Urinary bladder (tissue), 4 donors: ENCODE data around the gene NOS3. TPM values are rescaled to one million over a fixed set of nuclear protein-coding genes. Genes with fewer than 3 reads are reported as not detected.

ENCODE experiments used
- DNase-seq: peaks from one replicate; pipeline ENCODE4 v3.0.0-alpha.2; 2015; ENCODE audit errors: extremely low spot score
- H3K27ac ChIP-seq: one replicate; pipeline ENCODE4 v1.5.1; 2013; ENCODE audit warnings: low read depth, mild to moderate bottlenecking, moderate library complexity
- H3K36me3 ChIP-seq: one replicate; pipeline ENCODE4 v1.6.1; 2013; ENCODE audit warnings: mild to moderate bottlenecking, moderate library complexity; ENCODE audit not compliant: insufficient read depth
- H3K4me1 ChIP-seq: one replicate; pipeline ENCODE4 v1.6.1; 2013; ENCODE audit warnings: mild to moderate bottlenecking, moderate library complexity; ENCODE audit not compliant: insufficient read depth
- H3K4me3 ChIP-seq: one replicate; pipeline ENCODE4 v1.5.1; 2013; ENCODE audit warnings: low read depth, low read length
- WGBS: extraction: QIAGEN DNeasy Blood & Tissue Kit; methylation state at CpG from one replicate; pipeline ENCODE4 v1.1.7; 2013; 5-methylcytosine and 5-hydroxymethylcytosine counted together
- polyA plus RNA-seq: library from polyadenylated mRNA; stranded (reverse); fragments of 200-250 nt; gene quantifications from one replicate; pipeline ENCODE4 v1.2.3, GENCODE V29; 2013
- total RNA-seq: library from RNA; depleted of rRNA; stranded (reverse); fragments of >200 nt; gene quantifications from one replicate; pipeline ENCODE4 v1.2.3, GENCODE V29; 2014
- donor health status: healthy with polysubstance abuse.
- donor health status: healthy.

The NOS3 gene
- total and polyA plus RNA-seq, 2 donors: 6.0 to 15.8 TPM

- Histone ChIP-seq H3K4me3 (no peak overlapping the region), H3K27ac (no peak overlapping the region), H3K36me3 (no peaks in the 10 kb centered on the region), H3K4me1 (no peaks in the 10 kb centered on the region)
- no peak for DNase-seq
- WGBS: 53% methylated on average over 34 of the region's 34 CpGs
Observed at GRCh38 chr7:150947761-150948651, 42.8 kb upstream of the NOS3 start.

- Histone ChIP-seq H3K4me1 (no peaks in the 10 kb centered on the region), H3K4me3 (no peak overlapping the region), H3K27ac (no peak overlapping the region), H3K36me3 (no peaks in the 10 kb centered on the region)
- DNase-seq: no peak
- WGBS: 86% methylated on average over 15 of the region's 15 CpGs
Observed at GRCh38 chr7:150948791-150949251, 42.0 kb upstream of the NOS3 start.

GRCh38 chr7:150949564-150949963 lies 41.3 kb upstream of the NOS3 start:
- DNase-seq: no peak
- no peaks in the 10 kb centered on the region for H3K4me1 ChIP-seq
- no peak overlapping the region for H3K4me3 ChIP-seq
- 78% methylated on average over 4 of the region's 4 CpGs for WGBS
- no peak overlapping the region for H3K27ac ChIP-seq
- H3K36me3 ChIP-seq: no peaks in the 10 kb centered on the region

GRCh38 chr7:150949971-150950491 lies 40.8 kb upstream of the NOS3 start:
- WGBS: 86% methylated on average over 16 of the region's 16 CpGs
- no peak overlapping the region for H3K4me3 ChIP-seq
- no peak for DNase-seq
- no peaks in the 10 kb centered on the region for H3K36me3 ChIP-seq
- H3K27ac ChIP-seq: no peak overlapping the region
- no peaks in the 10 kb centered on the region for H3K4me1 ChIP-seq

- 95% methylated on average over 27 of the region's 27 CpGs for WGBS
- H3K4me1 ChIP-seq: no peaks in the 10 kb centered on the region
- H3K4me3 ChIP-seq: no peak overlapping the region
- no peaks in the 10 kb centered on the region for H3K36me3 ChIP-seq
- no peak overlapping the region for H3K27ac ChIP-seq
- DNase-seq: no peak
Observed at GRCh38 chr7:150950496-150951180, 40.2 kb upstream of the NOS3 start.

- H3K27ac ChIP-seq: no peak overlapping the region
- H3K4me3 ChIP-seq: no peak overlapping the region
- H3K4me1 ChIP-seq: no peaks in the 10 kb centered on the region
- 94% methylated on average over 16 of the region's 16 CpGs for WGBS
- H3K36me3 ChIP-seq: no peaks in the 10 kb centered on the region
- no peak for DNase-seq
Observed at GRCh38 chr7:150951181-150951520, 39.7 kb upstream of the NOS3 start.

GRCh38 chr7:150951521-150951920 lies 39.3 kb upstream of the NOS3 start:
- no peak for DNase-seq

GRCh38 chr7:150952331-150953050 lies 38.3 kb upstream of the NOS3 start:
- H3K4me3 ChIP-seq: no peak overlapping the region
- H3K27ac ChIP-seq: no peak overlapping the region
- H3K4me1 ChIP-seq: no peaks in the 10 kb centered on the region
- H3K36me3 ChIP-seq: no peaks in the 10 kb centered on the region
- no peak for DNase-seq
- 89% methylated on average over 33 of the region's 33 CpGs for WGBS

More at GRCh38 chr7:150951521-150951920, 39.3 kb upstream of the NOS3 start:
- no peak overlapping the region for H3K27ac ChIP-seq
- H3K4me1 ChIP-seq: no peaks in the 10 kb centered on the region
- 97% methylated on average over 28 of the region's 28 CpGs for WGBS
- no peak overlapping the region for H3K4me3 ChIP-seq
- no peaks in the 10 kb centered on the region for H3K36me3 ChIP-seq

GRCh38 chr7:150953061-150953997 lies 37.5 kb upstream of the NOS3 start:
- no peak for DNase-seq
- Histone ChIP-seq H3K4me3 (no peak overlapping the region), H3K36me3 (no peaks in the 10 kb centered on the region), H3K4me1 (no peaks in the 10 kb centered on the region), H3K27ac (no peak overlapping the region)
- 88% methylated on average over 17 of the region's 17 CpGs for WGBS

- no peak for DNase-seq
- WGBS: 77% methylated on average over 9 of the region's 9 CpGs
Observed at GRCh38 chr7:150954201-150954985, 36.4 kb upstream of the NOS3 start.

GRCh38 chr7:150954986-150955518 lies 35.8 kb upstream of the NOS3 start:
- no peaks in the 10 kb centered on the region for H3K36me3 ChIP-seq
- no peak for DNase-seq
- no peak overlapping the region for H3K4me3 ChIP-seq
- H3K27ac ChIP-seq: no peak overlapping the region
- H3K4me1 ChIP-seq: no peaks in the 10 kb centered on the region
- 52% methylated on average over 21 of the region's 21 CpGs for WGBS

More at GRCh38 chr7:150954201-150954985, 36.4 kb upstream of the NOS3 start:
- H3K27ac ChIP-seq: no peak overlapping the region
- H3K36me3 ChIP-seq: no peaks in the 10 kb centered on the region
- H3K4me1 ChIP-seq: no peaks in the 10 kb centered on the region
- H3K4me3 ChIP-seq: no peak overlapping the region
